GM12892 (cell line): Measurements from ENCODE around the gene MTHFS.
"Not testable (repeated sequence)": the region's sequence is repeated elsewhere in the genome, so short reads cannot be mapped to it uniquely, and the experiment has no call there.

Experiments
- POLR2A ChIP-seq: IDR thresholded peaks from 2 replicates; pipeline ENCODE4 v1.6.1; 2011; ENCODE audit warnings: low read depth, low read length, control low read depth
- TAF1 ChIP-seq: IDR thresholded peaks from 2 replicates; pipeline ENCODE4 v1.6.1; 2011; ENCODE audit warnings: low read depth, mild to moderate bottlenecking, control low read depth, low read length, borderline replicate concordance

DNA sequence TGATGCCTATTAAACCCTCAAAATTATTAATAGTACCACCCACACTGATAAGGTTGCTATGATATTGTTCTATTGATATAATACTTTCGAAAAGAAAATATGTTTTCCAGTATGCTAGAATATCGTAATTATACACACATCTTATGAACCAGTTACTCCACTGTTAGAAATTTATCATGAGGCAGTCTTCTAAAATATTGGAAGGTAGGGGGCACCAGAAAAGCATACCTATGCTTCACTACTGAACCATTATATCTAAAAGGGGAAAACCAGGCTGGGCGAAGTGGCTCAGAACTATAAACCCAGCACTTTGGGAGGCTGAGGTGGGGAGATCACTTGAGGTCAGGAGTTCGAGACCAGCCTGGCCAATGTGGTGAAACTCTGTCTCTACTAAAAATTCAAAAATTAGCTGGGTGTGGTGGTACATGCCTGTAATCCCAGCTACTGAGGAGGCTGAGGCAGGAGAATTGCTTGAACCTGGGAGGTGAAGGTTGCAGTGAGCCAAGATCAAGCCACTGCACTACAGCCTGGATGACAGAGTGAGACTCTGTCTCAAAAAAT, 4.1 kb upstream of the MTHFS start:
- TF ChIP-seq TAF1, POLR2A: not testable (repeated sequence)
